Measurements from ENCODE around the gene KRTCAP2.
"Not testable (repeated sequence)": the region's sequence is repeated elsewhere in the genome, so short reads cannot be mapped to it uniquely, and the experiment has no call there.

Gene KRTCAP2

DNA sequence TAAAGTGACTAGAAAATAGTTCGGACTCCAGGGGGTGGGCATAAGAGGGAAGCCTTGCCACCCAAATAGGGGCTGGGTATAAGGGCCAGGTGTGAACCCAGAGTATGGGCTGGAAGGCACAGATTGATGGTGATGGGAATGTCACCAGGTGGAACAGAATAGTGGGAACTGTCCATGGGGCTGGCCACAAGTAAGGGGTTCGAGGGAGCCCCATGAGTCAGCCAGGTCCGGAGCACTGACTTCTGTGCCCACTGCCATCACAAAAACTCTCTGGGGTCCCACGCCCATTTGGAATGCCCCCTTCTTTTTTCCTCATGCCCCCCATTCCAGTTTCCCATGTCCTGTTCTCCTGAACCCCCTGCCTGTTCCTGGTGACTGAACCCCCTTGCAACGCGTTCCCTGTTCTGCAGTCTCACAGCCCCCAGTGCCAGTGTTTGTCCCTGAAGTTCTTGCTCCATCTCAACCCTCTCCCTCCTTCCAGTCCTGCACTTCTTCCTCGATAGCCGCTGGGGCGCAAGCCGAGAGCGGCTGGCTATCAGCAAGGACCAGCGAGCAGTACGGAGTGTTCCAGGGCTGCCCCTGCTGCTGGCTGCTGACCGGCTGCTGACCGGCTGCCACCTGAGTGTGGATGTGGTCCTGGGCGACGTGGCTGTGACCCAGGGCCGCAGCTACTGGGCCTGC, 8.4 kb upstream of the KRTCAP2 start:
- DNase-seq = no peak

- no peak for DNase-seq
These were observed 6.3 kb upstream of the KRTCAP2 start for GRCh38 chr1:155179112-155180031.

- no peak for DNase-seq
These were observed 5.5 kb upstream of the KRTCAP2 start for GRCh38 chr1:155178441-155179111.

GRCh38 chr1:155177918-155178281, 4.8 kb upstream of the KRTCAP2 start:
- no peak for DNase-seq

GRCh38 chr1:155177192-155177917, 4.3 kb upstream of the KRTCAP2 start:
- DNase-seq = no peak

- DNase-seq = peak; percentile 90
These were observed 3.5 kb upstream of the KRTCAP2 start for GRCh38 chr1:155176544-155177071.

DNA sequence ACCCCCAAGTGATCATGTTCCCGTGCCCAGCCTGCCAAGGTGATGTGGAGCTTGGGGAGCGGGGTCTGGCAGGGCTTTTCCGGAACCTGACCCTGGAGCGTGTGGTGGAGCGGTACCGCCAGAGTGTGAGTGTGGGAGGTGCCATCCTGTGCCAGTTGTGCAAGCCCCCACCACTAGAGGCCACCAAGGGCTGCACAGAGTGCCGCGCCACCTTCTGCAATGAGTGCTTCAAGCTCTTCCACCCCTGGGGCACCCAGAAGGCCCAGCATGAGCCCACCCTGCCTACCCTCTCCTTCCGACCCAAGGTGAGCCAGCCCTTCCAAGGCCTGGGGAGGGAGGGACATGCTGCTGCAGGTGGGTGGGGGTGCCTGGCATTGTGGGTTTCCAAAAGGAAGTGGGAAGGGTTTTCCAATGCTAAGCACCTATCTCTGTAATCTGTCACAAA, 2.8 kb upstream of the KRTCAP2 start:
- peak; percentile 52 for DNase-seq

- no peak for DNase-seq
These were observed 2.3 kb upstream of the KRTCAP2 start for GRCh38 chr1:155175281-155175926.

- peak; percentile 67 for DNase-seq
These were observed 1.5 kb upstream of the KRTCAP2 start for GRCh38 chr1:155174324-155175280.

- DNase-seq = peak; percentile 86
These were observed 597 bp upstream of the KRTCAP2 start, which contains the start of gene TRIM46 for GRCh38 chr1:155173478-155174323. Gene TRIM46, plus strand, starts transcription at chr1:155173849. Its CDS starts 118 bp downstream, at chr1:155173967.

DNA sequence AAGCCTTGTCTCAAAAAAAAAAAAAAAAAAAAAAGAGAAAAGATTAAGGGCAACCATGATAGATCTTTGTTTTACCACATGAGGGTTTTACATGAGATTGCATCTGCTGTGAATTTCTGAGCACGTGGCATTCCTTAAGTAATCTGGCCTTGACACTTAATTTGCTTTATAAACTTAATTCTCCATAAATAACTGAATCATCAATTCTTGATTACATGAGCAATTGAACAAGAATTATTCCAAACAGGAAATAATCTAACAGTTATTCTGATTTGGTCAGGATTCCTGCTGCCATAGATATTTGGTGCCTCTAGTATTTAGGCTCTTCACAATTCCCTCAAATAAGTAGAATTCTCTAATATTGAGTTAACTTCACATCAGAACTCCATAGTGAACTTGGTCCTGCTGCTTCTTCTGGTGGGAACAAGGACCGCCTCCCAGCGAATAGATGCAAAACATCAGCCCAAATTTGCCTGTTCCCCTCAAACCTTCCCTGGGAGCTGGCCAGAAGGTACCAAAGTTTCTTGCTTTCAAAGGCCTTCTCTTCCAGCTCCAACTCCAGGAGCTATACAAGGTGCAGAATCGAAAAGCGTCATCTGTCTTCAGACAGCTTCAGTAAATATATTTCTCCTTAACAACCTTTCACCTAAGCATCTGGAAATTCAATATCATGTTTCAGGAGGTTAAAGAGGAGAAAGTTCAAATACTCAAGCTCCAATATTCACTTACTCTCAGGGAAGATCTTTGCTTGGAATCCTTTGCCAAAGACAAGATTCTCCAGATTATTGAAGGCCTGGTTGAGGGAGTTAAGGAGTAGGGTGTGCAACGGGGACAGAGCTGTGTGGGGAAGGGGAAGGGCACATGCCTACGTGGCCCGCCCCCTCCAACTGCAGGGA, 1.0 kb downstream of the KRTCAP2 start:
- DNase-seq = no peak

DNA sequence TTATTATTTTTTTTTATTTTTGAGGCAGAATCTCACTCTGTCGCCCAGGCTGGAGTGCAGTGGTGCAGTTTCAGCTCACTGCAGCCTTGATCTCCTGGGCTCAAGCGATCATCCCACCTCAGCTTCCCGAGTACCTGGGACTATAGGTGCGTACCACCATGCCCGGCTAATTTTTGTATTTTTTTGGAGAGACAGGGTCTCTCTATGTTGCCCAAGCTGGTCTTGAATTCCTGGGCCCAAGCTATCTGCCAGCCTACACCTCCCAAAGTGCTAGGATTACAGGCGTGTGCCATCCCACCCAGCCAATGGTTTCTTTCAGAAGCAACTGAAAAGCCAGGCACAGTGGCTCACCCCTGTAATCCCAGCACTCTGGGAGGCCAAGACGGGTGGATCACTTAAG, 2.3 kb downstream of the KRTCAP2 start:
- no peak for DNase-seq

DNA sequence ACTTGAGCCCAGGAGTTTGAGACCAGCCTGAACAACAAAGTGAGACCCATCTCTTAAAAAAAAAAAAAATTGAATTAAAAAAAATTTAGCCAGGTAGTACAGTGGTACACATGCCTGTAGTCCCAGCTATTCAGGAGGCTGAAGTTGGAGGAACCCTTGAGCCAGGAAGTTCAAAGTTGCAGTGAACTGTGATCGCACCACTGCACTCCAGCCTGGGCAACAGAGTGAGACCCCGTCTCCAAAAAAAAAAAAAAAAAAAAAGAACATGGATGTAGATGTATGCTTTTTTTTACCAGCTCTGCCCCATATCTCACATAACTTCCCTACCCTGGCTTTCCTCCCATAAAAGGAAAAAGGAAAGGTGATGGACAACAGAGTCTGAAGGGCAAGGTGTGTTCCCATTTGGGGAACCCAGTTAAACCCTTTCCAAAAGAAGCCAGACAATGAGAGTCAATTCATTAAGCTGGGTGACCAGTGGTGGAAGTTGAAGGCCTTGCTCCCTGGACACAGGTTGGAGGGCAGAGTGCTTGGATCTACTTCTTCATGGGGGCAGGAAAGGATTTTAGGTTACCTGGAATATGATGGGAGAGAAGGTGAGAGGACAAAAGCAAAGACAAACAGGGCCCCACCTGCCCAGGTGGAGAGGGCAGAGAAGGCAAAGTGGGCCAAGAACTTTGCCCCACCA, 2.9 kb downstream of the KRTCAP2 start:
- DNase-seq = no peak

GRCh38 chr1:155169541-155169940, 3.6 kb downstream of the KRTCAP2 start:
- DNase-seq = no peak

DNA sequence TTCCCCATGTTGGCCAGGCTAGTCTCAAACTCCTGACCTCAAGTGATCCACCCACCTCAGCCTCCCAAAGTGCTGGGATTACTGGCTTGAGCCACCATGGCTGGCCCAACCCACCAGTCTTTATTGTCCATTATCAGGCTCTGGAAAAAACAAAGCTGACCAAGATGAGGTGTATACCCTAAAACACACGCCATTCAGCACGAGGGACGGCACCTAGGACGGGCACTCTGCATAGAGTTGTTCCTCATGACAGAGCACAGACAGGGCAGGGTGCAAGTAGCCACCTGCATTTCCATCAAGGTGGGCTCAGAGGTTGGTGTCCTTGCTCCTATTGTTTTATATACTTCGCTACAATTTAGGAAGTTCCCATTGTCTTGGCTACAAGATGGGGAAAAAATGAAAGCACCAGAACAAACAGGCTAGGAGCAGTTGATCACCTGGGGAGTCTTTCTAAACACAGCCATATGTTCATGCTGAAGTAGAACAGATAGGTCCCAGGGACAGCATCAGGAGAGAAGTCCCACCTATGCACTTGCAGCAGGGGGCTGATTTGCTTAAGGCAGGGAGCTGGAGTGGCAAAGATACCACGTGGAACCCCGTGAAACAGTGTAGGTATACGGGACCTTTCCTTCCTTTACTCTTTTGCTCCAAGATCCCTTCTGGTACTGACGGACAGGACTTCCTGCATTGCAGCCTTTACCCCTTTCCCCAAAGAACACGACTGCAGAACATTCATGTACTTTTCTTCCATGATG, 4.5 kb downstream of the KRTCAP2 start:
- DNase-seq = no peak

GRCh38 chr1:155168105-155168445, 5.0 kb downstream of the KRTCAP2 start:
- not testable (repeated sequence) for DNase-seq

Data from activated CD4-positive, alpha-beta T cell treated with anti-CD3 and anti-CD28 coated beads, Interleukin-10, Interleukin-2, amounts not matched to agents 100 ng/mL and 50 ng/mL, durations not matched to agents 16 hours and 8 hours (primary cell).